Osteoblast (primary cell): Measurements from ENCODE around the gene SMAD5. TPM values are rescaled to one million over a fixed set of nuclear protein-coding genes. Genes with fewer than 3 reads are reported as not detected.

ENCODE experiments used
- DNase-seq: peaks from one replicate; pipeline ENCODE4 v3.0.0; 2011; ENCODE audit warnings: low spot score, mixed read lengths; ENCODE audit not compliant: insufficient read length; ENCODE audit errors: missing footprints
- H2AFZ ChIP-seq: 2 replicates; pipeline ENCODE4 v1.6.0; 2011; ENCODE audit warnings: mild to moderate bottlenecking, low read length
- H3K27ac ChIP-seq: 2 replicates; pipeline ENCODE4 v1.5.1; 2011; ENCODE audit warnings: mild to moderate bottlenecking, low read depth, low read length, moderate library complexity
- H3K27me3 ChIP-seq: 2 replicates; pipeline ENCODE4 v1.6.0; 2012; ENCODE audit warnings: mild to moderate bottlenecking, control low read depth, inconsistent platforms, low read length, moderate library complexity; ENCODE audit not compliant: insufficient read depth
- H3K36me3 ChIP-seq: 2 replicates; pipeline ENCODE4 v1.5.1; 2011; ENCODE audit warnings: mild to moderate bottlenecking, low read length, control low read depth, moderate library complexity; ENCODE audit not compliant: insufficient read depth
- H3K4me1 ChIP-seq: 2 replicates; pipeline ENCODE4 v1.5.1; 2011; ENCODE audit warnings: mild to moderate bottlenecking, low read length, control low read depth, moderate library complexity; ENCODE audit not compliant: insufficient read depth
- H3K4me2 ChIP-seq: 2 replicates; pipeline ENCODE4 v1.6.0; 2011; ENCODE audit warnings: mild to moderate bottlenecking, low read length; ENCODE audit not compliant: insufficient read depth
- H3K4me3 ChIP-seq: fragments of 200-600 bp; sonication (generic); 3 replicates; pipeline ENCODE4 v1.5.1; 2012; ENCODE audit warnings: mild to moderate bottlenecking, low read length, inconsistent platforms; ENCODE audit not compliant: insufficient read depth
- H3K79me2 ChIP-seq: 2 replicates; pipeline ENCODE4 v1.6.0; 2012; ENCODE audit warnings: mild to moderate bottlenecking, low read length, control low read depth, inconsistent platforms; ENCODE audit not compliant: insufficient read depth
- H3K9me3 ChIP-seq: 2 replicates; pipeline ENCODE4 v1.5.1; 2011; ENCODE audit warnings: low read depth, low read length, control low read depth
- H4K20me1 ChIP-seq: 2 replicates; pipeline ENCODE4 v1.6.0; 2012; ENCODE audit warnings: mild to moderate bottlenecking, low read length, control low read depth; ENCODE audit not compliant: insufficient read depth
- total RNA-seq: library from RNA; depleted of rRNA; stranded (reverse); fragments of >200 nt; gene quantifications from 2 replicates; pipeline ENCODE4 v1.2.3, GENCODE V29; 2012
- TF ChIP-seq, protein P1 (sequence below): IDR thresholded peaks from 2 replicates; pipeline ENCODE4 v1.5.1; 2011; ENCODE audit warnings: mild to moderate bottlenecking, low read depth, low read length, moderate library complexity; ENCODE audit errors: extremely low read depth

SMAD5 gene
- total RNA-seq, 1 donor, result 58.6 TPM

DNA sequence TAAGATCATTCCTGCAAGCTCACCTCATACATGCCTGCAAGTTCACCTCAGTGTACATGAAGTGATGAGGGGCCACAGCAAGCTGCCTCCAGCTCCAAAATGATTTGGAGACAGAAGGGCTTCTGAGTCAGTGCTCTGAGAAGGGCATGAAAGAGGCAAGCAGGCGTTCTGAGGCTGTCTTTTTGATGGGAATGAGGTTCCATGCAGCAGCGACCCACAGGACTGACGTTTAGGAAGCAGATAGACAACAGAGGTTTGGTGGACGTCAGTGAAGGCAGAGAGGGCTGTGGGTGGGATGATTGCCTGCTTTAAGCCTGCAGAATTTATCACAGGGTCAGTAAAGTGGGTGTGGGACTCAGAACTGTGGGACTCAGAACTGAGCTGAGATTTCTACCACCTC, 69.2 kb downstream of the SMAD5 start:
- no peak for DNase-seq
- Histone ChIP-seq H3K36me3 (no peaks in the 10 kb centered on the region), H3K4me2 (no peak overlapping the region), H3K27me3 (no peaks in the 10 kb centered on the region), H3K4me1 (no peaks in the 10 kb centered on the region), H3K27ac (no peak overlapping the region), H2AFZ (no peak overlapping the region), H4K20me1 (no peaks in the 10 kb centered on the region), H3K79me2 (no peaks in the 10 kb centered on the region), H3K4me3 (no peak overlapping the region), H3K9me3 (no peaks in the 10 kb centered on the region)
- TF ChIP-seq, protein P1, sequence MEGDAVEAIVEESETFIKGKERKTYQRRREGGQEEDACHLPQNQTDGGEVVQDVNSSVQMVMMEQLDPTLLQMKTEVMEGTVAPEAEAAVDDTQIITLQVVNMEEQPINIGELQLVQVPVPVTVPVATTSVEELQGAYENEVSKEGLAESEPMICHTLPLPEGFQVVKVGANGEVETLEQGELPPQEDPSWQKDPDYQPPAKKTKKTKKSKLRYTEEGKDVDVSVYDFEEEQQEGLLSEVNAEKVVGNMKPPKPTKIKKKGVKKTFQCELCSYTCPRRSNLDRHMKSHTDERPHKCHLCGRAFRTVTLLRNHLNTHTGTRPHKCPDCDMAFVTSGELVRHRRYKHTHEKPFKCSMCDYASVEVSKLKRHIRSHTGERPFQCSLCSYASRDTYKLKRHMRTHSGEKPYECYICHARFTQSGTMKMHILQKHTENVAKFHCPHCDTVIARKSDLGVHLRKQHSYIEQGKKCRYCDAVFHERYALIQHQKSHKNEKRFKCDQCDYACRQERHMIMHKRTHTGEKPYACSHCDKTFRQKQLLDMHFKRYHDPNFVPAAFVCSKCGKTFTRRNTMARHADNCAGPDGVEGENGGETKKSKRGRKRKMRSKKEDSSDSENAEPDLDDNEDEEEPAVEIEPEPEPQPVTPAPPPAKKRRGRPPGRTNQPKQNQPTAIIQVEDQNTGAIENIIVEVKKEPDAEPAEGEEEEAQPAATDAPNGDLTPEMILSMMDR, result no peak

DNA sequence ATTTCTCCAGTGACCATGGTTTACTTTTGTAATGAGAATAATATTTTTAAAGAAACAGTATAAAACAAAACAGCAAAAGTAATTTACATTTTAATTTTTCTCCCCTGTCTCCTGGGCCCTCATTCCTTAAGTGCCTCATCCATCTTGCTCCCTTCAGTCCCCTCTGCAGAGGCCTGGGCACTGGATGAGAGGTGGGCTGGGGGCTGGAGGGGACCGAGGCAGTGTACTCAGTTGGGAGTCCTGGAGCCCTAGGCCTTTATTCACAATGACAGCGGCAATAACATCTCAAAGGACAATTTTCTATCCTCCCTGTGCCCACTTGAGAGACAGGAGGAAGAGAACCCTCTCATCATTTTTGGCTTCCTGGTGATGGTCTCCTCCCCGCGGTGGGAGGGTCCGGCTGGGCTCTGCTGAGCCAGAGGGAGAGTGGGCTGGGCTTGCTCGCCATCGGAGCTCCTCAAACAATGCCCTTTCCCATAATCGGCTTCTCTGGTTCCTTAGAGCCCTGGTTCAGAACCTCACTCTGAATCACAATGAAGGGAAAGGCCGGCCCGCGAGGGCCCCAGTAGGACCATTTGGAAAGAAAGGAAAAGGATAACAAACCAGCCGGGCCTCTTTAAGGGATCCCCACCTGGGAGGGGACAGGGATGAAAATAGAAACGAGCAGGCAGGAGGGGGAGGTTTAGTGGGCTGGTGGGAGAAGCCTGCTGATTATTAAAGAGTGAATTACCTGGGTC, 70.0 kb downstream of the SMAD5 start:
- DNase-seq, result no peak
- no peaks in the 10 kb centered on the region for H3K79me2 ChIP-seq
- peak overlapping the region; percentile 45 for H3K4me2 ChIP-seq
- TF ChIP-seq, protein P1, result no peak
- no peaks in the 10 kb centered on the region for H3K36me3 ChIP-seq
- no peaks in the 10 kb centered on the region for H3K9me3 ChIP-seq
- no peaks in the 10 kb centered on the region for H3K4me1 ChIP-seq
- peak overlapping the region; percentile 51 for H2AFZ ChIP-seq
- no peak overlapping the region for H3K4me3 ChIP-seq
- H3K27ac ChIP-seq, result no peak overlapping the region
- H4K20me1 ChIP-seq, result no peaks in the 10 kb centered on the region
- no peaks in the 10 kb centered on the region for H3K27me3 ChIP-seq

- Histone ChIP-seq H3K27me3 (no peaks in the 10 kb centered on the region), H3K9me3 (no peaks in the 10 kb centered on the region)
- DNase-seq, result no peak
These were observed 70.8 kb downstream of the SMAD5 start for GRCh38 chr5:136203303-136203922.

More at GRCh38 chr5:136203303-136203922, 70.8 kb downstream of the SMAD5 start:
- Histone ChIP-seq H3K4me1 (no peaks in the 10 kb centered on the region), H2AFZ (no peak overlapping the region), H3K36me3 (no peaks in the 10 kb centered on the region), H3K27ac (no peak overlapping the region), H3K4me2 (no peak overlapping the region), H4K20me1 (no peaks in the 10 kb centered on the region), H3K79me2 (no peaks in the 10 kb centered on the region), H3K4me3 (no peak overlapping the region)
- TF ChIP-seq, protein P1, result no peak
